HG02852 (cell line): ENCODE results near the gene UNC13A.
"Not testable (repeated sequence)": the region's sequence is repeated elsewhere in the genome, so short reads cannot be mapped to it uniquely, and the experiment has no call there.

Experiments
- ATAC-seq: cut with Tn5 transposase; IDR thresholded peaks from one replicate; pipeline ENCODE4 v1.9.1; 2021; ENCODE audit warnings: mild to moderate bottlenecking, moderate library complexity; ENCODE audit not compliant: unreplicated experiment

UNC13A gene

DNA sequence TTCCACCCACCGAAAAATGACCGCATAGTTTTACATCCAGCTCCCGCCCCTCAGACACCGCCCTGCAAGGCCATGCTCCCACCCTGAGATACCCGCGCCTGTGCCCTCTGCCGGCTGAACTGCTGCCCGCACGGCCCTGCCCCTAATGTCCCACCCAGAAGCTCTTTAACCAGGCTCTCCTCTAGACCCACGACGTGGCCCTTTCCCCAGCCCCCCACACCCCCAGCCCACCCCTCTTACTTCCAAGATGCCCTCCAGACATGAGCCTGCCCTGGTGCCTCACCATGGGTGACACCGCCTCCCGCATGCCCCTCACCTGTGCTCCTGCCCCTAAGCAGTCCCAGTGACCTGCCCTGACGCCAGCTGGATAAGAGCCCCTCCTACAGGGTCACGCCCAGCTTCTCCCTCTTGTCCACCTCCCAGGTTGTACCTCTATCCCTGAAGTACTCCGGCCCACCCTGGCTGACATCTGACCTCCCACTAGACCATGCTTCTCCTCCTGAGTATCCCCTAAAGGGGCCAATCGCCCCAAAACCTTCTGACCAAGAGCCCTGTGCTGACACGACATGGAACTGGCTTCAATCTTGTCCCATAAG lies 81.5 kb downstream of the UNC13A start:
- ATAC-seq, result no peak

DNA sequence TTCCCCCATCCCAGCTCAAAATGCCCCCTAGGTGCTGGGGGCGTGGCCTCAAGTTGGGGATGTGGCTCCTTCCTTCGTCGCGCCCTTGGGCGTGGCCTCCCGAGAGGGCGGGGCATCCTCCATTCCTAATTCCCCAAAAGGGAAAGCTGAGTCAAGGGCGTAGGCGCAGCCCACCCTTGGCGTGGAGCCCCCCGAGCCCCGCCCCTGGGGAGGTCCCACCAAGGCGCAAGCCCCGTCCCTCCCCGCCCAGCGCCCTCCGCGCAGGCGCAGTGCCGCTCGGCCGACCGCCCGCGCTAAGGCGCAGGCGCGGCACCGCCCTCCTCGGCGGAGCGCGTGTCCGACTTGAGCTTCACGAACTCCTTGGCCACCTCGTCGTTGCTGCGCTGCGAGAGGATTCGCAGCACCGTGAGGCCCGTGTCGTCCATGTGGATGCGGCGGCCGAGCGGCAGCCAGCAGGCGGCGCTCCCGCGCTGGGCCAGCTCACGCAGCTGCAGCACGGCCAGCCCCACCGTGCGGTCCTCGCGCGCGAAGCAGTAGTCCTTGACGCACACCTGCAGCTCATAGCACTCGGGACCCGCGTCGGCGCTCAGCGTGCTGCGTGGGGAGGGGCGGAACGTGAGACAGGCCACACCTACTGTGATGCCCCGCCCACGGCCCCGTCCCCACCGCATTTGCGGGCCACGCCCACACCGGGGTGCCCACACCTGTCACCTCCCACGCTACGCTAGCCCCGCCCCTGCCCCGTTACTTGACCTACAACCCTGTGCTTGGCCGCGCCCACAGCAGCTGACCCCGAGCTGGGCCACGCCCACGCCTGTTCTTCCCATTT lies 82.2 kb downstream of the UNC13A start:
- ATAC-seq, result peak; percentile 65

DNA sequence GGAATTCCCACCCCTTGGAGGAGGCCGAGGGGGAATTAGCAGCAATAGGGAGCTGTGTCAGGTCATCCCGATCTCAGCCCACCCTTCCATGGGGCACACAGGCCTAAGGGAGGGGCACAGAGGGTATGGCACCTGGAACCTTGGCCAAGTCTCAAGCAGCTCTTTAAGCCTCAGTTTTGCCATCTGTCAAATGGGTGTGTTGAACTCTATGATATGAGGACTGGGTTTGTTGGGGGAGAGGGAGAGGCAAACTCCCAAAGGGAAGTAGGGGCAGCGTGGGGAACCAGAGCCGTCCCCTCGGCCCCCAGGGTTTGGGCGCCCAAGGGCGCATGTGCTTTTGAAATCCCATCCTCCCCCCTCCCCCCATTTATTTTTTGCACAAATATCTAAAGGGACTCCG lies 83.0 kb downstream of the UNC13A start:
- no peak for ATAC-seq

DNA sequence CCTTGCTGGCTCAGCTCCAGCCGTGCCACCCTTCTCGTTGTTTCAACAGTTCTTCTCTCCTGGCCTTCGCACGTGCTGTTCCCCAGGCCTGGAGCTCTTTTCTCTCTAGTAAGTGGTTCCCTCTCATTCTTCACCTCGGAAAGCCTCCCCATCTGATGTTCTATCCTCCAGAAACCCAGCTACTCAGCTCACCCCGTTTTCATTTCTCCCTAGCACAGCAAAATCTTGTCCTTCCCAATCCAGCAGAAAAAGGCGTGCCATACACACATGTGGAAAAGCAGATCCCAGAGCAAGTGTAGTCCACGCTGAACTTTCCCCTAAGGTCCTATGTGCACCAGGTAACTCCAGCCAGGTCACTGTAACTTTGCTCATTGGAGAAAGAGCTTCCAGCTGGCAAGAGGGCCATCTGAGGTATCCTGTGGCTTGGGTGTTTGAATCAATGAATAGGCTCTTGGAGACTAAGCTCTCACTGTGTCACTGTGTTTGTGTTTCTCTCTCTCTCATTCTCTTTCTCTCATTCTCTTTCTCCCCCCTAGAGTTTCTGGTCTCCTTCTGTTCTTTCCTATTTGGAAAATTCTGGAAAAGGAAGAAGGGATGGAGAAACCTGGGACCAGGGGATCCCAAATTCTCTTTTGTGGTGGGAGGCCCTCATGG lies 83.7 kb downstream of the UNC13A start:
- no peak for ATAC-seq

DNA sequence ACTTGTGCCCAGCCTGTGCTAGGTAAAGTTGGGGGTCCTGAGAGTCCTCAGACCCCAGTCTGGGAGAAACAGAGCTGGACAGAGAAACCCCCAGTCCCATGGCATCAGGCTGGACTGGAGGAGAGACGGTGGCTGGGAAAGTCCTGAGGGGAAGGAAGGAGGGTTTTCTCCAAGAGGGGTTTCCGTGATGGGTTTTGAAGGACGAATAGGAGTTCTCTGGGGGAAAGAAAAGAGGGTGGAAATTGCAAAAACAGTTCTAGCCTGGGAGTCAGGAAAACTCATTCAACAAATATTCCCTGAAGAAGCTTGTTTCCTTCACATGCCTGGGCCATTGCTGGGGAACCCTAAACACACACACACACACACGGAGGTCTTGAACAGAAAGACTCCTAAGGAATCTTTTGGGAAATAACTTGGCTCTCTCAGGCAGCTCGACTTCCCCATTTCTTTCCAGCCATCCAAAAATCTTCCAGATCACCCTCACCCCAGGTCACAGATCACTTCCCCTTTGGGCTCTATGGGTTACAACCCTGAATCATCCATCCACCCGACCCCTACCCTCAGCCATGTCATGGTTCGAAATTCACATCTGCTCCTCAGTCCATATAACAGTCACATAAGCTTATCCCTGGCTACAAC lies 85.2 kb downstream of the UNC13A start:
- no peak for ATAC-seq

DNA sequence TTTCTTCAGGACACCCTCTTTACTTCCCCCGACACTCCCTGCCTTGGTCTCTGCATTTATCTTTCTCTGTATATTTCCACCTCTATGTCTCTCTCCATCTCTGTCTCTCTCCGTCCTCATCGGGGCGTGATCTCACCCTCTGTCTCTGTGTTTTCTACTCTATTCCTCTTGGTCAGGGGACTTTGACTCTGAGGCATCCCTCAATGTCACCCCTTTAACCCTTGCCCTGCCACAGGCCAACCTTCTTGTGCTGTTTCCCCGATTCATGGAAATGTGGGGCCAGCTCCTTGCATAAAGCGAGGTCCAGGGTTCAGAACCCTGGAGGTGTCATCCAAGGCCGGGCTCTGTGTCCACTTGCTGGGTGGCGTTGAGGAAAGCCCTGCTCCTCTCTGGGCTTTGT lies 85.9 kb downstream of the UNC13A start:
- no peak for ATAC-seq

DNA sequence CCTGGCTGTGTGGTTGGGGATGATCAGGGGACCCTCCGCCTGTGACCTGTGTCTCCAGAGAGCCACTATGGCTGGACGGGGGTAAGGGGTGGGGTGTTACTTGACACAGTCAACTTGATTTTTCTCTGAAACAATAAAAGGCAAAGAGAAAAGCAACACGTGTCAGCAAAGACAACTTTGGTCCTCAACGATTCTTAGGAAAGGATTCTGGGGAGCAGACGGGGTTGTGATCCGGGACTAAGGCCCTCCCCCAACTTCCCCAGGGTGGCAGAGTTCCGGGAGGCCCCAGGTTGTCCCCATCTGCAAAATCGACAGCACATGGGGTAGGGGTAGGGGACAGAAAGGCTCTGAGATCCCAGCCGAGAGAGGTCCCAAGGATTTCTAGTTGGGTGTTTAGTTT lies 86.5 kb downstream of the UNC13A start:
- no peak for ATAC-seq

DNA sequence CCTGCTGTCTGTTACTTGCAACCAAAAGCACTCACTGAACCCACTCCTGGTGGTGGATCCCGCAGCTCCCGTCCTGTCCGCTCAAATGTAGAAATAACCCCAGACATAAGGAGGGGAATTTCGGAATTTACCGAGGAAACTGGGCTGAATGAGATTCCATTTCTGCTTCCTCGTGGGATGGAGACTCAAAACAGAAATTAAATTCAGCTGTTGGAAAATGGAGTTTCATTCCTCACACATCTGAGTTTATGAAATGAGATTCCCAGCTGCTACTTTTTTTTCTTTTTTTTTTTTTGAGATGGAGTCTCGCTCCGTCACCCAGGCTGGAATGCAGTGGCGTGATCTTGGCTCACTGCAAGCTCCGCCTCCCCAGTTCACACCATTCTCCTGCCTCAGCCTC lies 88.4 kb downstream of the UNC13A start:
- ATAC-seq, result no peak

DNA sequence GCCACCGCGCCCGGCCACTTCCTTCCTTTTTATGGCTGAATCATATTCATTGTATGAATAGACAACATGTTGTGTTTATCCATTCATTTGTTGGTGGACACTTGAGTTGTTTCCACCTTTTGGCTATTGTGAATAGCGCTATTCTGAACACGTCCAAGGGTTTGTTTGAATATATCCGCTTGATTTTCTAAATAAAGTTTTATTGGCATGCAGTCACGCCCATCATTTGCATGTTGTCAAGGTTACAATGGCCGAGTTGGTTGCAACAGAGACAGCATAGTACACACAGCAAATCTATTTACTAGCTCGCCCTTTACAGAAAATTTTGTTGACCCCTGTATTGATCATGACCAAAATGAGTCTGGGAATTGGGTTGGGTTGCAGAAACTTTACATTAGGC lies 89.2 kb downstream of the UNC13A start:
- ATAC-seq, result no peak

DNA sequence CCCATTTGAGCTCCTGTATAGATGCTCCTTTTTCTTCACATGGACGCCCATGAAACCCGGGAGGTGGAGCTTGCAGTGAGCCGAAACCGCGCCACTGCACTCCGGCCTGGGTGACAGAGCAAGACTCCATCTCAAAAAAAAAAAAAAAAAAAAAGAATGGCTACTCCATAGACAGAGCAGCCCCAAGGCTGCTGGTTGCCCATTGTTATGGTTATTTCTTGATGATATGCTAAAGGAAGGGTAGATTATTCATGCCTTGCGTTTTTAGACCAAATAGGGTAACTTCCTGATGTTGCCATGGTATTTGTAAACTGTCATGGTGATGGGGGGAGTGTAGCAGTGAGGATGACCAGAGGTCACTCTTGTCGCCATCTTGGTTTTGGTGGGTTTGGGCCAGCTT lies 90.1 kb downstream of the UNC13A start:
- not testable (repeated sequence) for ATAC-seq

DNA sequence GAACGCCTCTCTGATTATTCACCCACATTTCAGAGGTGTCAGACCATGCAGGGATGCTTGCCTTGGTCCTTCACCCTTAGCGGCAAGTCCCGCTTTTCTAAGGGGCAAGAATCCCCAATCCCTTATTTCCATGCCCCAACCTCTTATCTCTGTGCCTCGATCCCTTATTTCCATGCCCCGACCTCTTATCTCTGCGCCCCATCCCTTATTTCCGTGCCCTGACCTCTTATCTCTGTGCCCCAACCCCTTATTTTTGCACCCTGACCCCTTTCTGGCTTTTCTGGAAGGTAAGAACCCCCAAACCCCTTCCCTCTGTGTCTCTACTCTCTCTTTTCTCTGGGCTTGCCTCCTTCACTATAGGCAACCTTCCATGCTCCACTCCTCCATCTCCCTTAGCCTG lies 93.9 kb downstream of the UNC13A start:
- not testable (repeated sequence) for ATAC-seq

DNA sequence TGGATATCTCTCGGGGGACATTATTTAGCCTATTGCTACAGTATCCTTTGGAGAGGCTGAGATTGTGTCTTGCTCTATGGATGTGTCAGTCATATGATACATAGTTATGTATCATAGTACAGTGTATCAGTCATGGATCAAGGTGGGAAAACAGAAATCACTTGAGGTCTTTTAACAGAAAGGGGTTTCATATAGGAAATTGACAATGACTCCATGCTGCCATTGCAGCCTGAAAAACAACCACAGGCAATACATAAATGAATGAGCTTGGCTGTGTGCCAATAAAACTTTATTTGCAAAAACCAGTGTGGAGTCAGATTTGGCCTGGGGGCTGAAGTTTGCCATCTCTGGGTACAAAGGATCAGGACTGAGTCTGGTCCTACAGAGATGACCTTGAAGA lies 97.3 kb downstream of the UNC13A start:
- no peak for ATAC-seq

DNA sequence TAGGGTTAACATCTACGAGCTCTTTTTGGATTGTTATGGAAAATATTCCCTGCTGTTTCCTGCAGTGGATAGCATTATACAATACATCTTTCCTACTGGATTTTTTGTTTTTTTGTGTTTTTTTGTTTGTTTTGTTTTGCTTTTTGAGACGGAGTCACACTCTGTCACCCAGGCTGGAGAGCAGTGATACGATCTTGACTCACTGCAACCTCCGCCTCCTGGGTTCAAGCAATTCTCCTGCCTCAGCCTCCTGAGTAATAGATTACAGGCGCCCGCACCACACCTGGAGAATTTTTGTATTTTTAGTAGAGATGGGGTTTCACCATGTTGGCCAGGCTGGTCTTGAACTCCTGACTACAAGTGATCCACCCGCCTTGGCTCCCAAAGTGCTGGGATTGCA lies 102.8 kb downstream of the UNC13A start:
- not testable (repeated sequence) for ATAC-seq

DNA sequence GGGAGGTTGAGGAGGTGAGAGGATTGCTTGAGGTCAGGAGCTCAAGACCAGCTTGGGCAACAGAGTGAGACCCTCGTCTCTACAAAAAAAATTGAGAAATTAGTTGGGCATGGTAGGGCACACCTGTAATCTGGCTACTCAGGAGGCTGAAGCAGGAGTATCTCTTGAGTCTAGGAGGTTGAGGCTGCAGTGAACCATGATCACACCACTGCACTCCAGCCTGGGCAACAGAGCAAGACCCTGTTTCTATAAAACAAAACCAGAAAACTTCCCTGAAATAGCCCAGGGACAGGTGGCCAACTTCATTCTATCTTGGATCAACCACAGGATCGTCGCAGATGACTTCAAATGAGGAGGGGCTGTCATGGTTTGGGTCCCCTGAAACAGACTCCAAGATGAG lies 104.0 kb downstream of the UNC13A start:
- ATAC-seq, result no peak

DNA sequence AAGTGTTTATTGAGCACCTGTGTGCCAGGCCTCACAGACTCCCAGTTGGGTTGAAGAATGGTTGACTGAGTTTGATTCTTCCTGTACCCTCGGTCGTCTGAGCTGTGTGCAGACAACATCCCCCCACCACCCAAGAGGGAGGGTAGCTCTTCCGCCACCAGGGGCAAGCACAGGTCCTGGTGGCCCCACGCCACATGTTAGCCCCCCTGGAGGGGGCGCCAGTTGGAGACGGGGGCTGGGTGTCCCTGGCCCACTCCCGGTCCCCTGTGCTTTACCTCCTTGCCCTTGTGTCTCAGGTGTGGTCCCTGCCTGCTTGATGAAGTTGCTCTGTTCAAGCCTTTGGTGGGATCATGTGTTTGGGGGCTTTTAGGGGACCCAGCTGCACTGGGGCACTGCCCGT lies 105.5 kb downstream of the UNC13A start:
- no peak for ATAC-seq

DNA sequence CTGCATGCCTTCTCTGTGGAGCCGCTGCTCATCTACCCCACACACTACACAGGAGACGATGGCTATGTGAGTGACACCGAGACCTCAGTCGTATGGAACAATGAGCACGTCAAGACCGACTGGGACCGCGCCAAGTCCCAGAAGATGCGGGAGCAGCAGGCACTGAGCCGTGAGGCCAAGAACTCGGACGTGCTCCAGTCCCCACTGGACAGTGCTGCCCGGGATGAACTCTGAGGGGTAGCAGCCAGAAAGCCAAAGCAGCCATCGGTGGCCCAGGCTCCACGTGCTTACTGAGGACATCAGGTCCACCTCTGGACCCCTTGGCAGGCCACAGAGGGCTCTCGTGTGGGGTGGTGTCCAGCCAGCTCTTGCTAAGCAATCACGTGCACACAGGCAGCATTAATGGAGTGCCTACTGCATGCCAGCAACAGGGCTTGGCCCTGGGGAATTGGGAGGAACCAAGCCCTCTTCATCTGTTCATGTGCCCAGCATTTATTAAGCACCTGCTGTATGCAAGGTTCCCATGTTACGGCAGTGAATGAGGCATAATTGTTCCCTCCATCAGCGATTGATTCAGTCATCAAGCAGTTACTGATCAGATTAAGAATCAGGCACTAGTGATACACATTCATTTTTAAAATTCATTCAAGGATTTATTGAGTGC lies 106.8 kb downstream of the UNC13A start:
- no peak for ATAC-seq

DNA sequence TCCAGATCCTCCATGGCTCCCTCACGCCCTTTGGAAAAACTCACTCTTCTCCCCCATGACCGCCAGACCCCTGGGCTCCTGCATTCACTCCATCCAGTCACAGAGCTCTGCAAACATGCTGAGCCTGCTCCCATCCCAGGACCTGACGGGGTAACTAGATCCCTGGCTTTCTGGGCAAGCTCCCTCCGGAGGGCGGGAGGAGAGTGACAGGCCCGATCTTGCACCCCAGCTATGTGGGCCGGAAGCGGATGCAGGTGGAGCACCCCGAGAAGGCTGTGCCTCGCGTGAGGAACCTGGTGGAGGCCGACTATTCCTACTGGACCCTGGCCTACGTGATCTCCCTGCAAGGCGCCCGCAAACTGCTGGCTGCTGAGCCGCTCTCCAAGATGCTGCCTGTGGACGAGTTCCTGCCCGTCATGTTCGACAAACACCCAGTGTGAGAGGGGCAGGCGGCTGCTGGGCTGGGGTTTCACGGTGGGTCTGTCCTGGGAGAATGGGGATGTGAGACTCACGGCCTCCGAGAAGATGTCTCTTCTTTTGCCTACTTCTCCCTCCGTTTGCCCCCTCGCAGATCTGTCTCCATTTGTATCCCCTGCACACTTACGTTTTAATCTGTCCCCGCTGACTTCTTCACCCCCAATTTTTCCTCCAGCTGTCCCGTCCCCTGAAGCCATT lies 107.5 kb downstream of the UNC13A start:
- ATAC-seq, result no peak

DNA sequence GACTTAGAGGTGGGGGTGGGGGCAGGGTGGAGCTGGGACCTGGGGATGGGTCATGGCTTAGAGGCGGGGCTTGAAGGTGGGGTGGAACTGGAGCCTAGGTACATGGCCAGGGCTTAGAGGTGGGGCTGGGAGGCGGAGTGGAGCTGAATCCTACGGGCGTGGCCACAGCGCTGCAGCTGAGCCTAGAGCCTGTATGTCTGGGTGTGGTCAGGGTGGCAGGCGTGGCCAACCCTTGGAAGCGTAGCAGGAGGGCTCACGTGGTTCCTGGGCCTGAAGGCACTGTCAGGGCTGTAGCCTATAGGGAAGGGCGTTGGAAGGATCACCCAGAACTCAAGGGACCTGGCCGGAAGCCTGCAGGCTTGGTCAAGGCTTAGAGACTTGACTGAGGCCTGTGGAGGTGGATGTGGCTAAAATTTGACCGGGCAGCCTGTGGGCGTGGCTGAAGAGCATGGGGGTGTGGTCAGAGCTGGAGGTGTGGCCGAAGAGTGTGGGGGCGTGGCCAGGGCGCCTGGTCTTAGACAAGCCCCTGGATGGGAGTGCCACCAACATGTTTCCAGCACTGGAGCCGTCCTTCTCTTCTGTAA lies 108.4 kb downstream of the UNC13A start:
- ATAC-seq, result no peak

DNA sequence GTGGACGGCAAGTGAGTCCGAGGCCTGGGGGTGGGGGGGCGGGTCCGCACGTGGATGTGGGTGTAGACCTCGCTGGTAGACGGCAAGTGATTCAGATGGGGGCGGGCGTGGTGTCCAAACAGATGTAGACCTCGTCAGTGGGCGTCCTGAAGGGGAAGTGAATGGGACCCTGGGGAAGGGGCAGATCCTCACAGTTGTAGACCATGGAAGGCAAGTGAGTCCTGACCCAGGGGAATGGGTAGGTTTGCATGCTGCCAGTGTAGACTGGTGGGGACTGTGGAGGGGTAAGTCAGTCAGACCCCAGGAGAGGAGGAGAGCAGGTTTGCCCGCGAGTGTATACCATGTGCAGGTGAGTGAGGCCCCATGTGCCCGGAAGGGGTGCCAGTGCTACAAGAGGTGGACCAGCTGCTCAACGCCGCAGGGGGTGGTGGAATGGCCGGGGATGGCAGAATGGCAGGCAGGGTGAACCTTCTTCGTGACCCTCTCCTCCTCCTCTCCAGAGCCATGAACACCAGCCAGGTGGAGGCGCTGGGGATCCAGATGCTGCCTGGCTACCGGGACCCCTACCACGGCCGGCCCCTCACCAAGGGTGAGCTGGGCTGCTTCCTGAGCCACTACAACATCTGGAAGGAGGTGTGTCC lies 110.6 kb downstream of the UNC13A start:
- no peak for ATAC-seq
